AML-193 (cell line): ENCODE results near the gene ATG5.
"Not testable (repeated sequence)": the region's sequence is repeated elsewhere in the genome, so short reads cannot be mapped to it uniquely, and the experiment has no call there.

Experiments used
- DNase-seq, 2 experiments: peaks; one replicate each; lab custom pipeline; 2025; lab: John Stamatoyannopoulos, UW

ATG5 gene

DNA sequence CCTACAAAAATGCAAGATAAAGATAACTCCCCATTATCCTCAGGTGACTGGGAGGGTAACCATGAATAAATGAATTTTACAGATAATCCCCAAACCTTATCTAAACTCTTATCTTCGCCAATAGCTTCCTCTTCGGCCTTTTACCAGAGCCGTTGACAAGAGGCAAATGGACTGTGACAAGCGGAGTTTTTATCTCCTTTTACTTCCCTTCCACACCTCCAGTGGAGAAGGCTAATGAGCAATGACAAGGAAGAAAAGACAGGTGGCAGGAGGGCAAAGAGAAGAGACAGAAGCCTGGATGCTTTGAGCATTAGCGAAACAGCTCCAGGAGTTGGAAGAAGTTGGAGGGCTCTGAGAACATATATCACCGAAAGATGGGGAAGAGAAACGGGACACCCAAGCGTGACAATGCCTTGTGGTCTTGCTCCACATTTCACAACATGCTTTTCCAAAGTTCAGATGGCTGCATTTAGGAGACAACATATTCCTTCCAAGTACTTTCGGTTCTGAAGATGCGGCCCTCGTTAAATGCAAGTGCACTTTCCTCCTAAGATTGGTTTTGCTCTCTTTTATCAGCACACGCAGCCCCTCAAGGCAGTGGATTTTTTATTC lies 170.2 kb downstream of the ATG5 start:
- DNase-seq, result no peak

GRCh38 chr6:106154326-106154725 lies 171.2 kb downstream of the ATG5 start:
- no peak for DNase-seq

- DNase-seq, result no peak
Observed at GRCh38 chr6:106152952-106153351, 172.6 kb downstream of the ATG5 start.

DNA sequence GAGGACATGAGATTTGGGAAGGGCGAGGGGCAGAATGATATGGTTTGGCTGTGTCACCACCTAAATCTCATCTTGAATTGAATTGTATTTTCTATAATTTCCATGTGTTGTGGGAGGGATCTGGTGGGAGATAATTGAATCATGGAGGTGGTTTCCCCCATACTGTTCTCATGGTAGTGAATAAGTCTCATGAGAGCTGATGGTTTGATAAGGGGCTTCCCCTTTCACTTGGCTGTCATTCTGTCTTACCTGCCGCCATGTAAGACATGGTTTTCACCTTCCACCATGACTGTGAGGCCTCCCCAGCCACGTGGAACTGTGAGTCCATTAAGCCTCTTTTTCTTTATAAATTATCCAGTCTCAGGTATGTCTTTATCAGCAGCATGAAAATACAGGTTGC lies 173.1 kb downstream of the ATG5 start:
- DNase-seq, result not testable (repeated sequence)

- no peak for DNase-seq
Observed at GRCh38 chr6:106149472-106150069, 176.0 kb downstream of the ATG5 start.

DNA sequence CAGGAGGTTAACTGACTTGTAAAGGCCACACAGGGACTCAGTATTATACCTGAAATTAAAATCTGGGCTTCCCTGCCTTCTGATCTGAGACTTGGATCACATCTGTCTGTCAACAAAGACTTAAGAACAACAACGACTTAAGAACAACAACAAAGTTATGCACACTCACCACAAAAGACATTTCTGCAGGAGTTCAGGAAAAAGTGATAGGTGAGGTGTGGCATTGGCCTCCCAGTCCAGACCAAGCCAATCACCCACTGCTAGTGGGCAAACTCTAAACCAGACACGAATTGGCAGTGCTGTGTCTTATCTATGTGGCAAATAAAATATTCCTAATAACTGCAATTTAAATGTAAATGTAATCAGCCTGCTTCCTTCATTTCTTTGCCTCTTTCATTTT lies 178.1 kb downstream of the ATG5 start:
- no peak for DNase-seq

DNA sequence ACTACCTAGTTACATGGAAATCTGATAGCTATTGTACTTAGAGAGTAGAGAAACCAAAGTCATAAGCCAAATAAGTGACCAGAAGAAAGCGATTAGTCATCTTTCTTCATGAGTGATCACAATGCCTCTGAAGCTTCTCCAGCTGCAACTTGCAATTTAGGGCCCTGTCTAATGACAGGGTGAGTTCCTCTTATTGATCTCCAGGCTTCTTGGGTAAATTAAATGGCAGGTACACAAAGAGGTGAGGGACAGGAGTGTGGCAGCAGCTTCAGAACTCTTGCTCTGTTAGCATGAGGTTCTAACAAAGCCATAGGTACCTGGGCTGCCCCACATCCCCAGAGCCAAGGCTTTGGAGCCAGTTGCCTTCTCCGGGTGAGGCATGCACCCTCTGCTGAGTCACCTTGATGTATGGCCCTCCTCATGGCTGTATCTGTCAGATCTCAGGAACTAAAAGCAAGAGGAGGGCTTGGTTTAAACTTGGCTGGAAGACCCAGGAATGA lies 178.7 kb downstream of the ATG5 start:
- no peak for DNase-seq

DNA sequence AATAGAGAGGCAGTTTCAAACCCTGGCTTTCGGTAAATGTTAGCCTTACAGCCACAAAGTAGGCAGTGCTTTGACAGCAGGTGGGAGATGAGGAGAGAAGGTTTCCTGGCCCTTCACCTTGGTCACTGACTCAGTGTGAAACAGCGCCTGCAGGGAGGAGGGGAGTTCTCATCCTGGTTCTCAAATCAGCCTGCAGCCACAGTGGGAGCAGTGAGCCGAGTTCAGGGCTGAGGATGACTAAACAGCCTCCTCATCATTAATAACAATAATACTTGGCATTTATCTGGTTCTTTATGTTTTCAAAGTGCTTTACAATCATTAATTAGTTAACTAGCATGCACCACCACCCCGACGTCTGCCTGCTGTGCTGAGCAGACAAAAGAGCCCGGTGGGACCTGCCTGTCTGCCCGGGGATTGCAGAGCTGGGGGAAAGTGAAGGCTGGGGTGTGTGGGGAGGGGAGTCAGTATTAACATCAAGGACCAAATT lies 179.8 kb downstream of the ATG5 start:
- DNase-seq, result no peak

DNA sequence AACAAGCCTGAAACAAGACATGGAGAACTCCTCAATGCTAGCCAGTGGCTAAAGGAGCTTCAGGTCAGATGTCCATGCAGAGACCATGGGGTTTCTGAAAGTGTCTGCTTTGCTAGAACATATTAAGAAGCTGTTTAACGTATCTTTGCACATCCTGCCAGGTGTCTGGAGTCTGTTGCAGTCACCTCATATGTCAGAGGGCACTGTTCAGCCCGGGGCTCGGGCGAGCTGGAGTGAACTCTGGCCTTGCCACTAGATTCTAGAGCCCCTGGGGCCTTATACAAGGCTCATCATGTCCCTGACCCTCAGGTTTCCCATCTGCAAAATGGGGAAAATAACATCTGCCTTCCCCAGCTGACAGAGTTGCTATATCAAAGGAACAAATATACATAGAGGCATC lies 180.4 kb downstream of the ATG5 start:
- DNase-seq, result no peak

DNA sequence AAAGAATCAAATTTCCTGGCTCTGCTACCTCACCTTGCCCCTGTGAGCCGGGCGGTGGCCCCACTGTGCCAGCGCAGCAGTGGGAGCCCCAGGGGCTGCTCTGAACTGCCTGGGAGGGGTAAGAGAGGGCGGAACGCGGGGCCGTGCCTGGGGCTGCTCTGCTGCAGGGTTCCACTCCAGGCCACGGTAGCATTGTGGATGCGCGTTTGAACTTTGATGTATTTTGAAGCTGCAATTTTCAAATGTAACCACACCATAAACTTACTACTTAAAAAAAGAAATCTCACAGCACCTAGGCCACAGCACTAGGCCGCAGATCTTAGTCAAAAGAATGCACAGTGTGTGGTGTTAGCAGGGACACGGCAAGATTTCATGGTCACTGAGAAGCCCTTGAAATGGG lies 181.9 kb downstream of the ATG5 start:
- no peak for DNase-seq

DNA sequence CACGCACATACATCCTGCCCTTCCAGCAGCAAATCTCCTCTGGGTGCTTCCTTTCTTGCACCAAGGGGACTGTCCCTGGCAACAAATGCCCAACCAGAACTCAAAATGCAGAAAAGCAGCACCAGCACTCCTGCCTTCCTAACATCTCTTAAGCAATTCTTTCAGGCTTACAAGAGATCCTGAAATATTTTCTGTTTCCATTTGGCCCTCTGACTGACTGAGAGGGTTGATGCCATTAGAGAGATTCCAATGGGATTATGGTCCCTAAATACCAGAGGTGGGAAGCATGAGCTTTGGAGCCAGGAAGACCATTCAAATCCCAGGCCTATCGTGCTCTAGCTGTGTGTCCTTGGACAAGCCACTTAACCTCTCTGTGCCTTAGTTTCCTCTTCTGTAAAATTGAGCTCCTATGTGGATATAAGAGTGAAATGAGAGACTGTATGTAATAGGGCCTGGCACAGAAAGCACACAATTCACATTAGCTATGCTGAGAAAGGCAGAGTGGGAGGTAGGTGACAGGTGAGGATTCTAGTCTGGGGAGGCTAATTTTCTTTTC lies 182.6 kb downstream of the ATG5 start:
- no peak for DNase-seq

DNA sequence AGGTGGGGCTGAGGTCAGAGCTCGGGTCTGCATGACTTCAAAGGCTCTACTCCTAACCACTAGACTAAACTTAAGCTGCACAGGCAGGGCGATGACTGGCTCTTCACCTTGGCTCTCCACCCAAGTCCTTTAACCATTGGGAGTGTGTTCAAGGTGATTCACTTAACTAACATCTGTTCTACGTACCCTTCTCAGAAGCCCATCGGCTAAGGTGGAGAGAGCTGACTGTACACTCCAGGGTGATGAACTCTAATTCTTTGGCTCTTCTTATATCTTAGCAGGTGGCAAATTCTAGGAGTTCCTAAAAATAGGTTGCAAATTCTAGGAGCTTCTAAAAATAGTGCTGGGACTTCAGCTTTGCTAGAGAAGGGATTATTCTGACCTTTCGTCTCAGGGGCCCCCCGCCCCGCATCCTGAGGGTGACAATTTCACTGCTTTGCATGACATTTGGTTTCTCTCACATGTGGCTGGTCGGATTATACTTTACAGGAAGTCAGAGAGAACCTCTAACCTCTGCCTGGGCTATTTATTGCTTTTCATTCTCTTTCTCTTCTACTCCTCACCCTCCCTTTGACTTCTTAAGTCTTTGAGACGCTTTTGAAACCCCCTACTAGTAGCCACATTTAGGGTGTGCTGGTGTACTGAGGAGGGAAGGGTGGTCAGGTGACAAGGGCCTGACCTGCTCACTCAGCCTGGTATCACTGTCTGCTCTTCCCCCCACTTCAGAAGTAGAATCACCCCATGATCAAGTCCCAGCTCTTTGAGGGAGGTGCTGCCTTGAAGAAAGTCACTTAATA lies 183.9 kb downstream of the ATG5 start:
- no peak for DNase-seq

DNA sequence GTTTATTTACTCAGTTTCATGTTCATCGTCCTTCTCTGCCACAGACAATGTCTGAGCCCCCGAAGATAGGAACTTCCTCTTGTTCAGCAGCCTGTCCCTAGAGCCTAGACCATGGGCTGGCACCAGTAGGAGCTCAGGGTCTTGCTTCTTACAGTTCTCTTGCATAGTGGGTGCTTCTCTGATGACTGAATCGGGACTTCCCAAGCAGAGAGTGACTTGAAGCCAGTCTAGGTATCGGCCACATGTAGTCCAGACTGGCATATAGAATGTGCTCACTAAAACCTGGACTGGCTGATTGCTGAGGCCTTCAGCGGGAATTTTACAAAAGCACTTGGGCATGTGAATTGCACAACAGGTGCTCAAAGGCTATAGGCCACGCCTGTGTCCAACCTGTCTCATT lies 187.4 kb downstream of the ATG5 start:
- DNase-seq, result no peak

DNA sequence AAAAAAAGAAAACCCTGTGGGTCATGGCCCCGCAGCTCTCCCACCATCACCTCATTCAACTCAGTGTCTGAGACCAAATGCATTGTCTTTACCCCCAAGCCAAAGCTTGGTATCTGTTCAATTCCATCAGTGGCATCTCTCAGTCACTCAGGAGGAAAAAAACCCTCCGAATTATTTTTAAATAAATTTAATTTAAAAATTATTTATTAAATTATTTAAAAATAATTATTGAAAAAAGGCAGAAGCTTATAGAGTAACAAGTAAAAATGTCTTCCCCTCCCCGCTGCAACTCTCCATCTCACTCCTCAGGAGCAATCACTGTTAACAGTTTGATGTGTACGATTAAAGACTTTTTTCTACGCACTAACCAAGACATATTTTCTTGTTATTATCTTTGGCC lies 188.7 kb downstream of the ATG5 start:
- no peak for DNase-seq

GRCh38 chr6:106135911-106136571 lies 189.5 kb downstream of the ATG5 start:
- DNase-seq, result no peak

DNA sequence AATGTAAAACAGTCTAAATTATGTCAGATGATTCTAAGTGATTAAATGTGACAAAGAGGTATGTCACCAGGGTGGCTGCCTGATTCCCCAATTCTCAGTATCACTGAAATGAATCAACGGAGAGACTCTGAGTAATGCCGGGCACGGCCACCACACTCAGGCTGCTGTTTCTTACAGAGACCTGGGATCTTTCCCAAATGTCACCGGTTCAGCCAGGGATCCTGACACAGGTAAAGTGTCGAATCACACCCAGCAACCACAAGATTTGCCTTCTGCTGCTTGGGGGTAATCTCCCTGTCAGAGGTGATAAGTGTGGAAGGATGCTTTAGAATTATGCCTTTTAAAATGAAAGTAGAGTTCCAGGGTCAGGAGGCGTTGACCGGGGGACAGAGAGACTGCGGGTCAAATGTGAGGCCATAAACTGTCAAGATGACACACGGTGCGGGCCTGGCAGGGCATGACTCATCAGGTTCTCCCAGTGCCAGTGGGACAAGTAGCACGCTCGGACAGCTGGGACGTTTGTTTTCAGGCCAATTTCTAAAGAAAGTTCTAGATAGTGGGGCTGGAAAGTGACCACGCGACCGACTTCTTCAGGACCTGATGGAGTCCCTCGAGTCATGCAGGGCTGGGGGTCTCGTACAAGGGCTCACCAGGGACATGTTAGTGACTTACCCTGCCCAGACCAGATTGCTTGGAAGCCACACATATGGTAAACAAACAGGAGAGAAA lies 190.5 kb downstream of the ATG5 start:
- no peak for DNase-seq
